KG1 (cell line): ENCODE data around the gene IFT52.

Source experiments
- DNase-seq: peaks from one replicate; lab custom pipeline; 2025; lab: John Stamatoyannopoulos, UW

Gene IFT52

GRCh38 chr20:43690943-43691598 is 100.3 kb downstream of the IFT52 start:
- no peak for DNase-seq

- no peak for DNase-seq
Measured at GRCh38 chr20:43691928-43692524, 101.3 kb downstream of the IFT52 start.

- DNase-seq, result no peak
Measured at GRCh38 chr20:43694763-43695162, 104.0 kb downstream of the IFT52 start.

- DNase-seq, result no peak
Measured at GRCh38 chr20:43695571-43695970, 104.8 kb downstream of the IFT52 start.
